ENCODE measurements around the gene TRIM15. TPM values are rescaled to one million over a fixed set of nuclear protein-coding genes. Genes with fewer than 3 reads are reported as not detected.

The TRIM15 gene
- total RNA-seq, 1 experiment from 2014 or later = 0.20 TPM

GRCh38 chr6:30185846-30186484 is 22.6 kb downstream of the TRIM15 start:
- peaks cover 3% of the 10 kb centered on the region for H4K20me1 ChIP-seq (ENCODE audit: control insufficient read depth, insufficient read depth, insufficient read length)
- H3K4ac ChIP-seq (ENCODE audit: low read depth, low read length) = no peak overlapping the region
- H3K18ac ChIP-seq (ENCODE audit: insufficient read length, low read depth, low read length) = no peak overlapping the region
- H3K79me1 ChIP-seq (ENCODE audit: insufficient read depth, low read depth, low read length, poor library complexity, severe bottlenecking) = no peaks in the 10 kb centered on the region
- no peak overlapping the region for H4K91ac ChIP-seq (ENCODE audit: insufficient read length, low read depth, low read length)
- no peak for TF ChIP-seq CTCF (conservative IDR thresholded peaks at IDR 0.05)
- no peak overlapping the region for H2AK5ac ChIP-seq (ENCODE audit: insufficient read length, low read length)
- no peak overlapping the region for H3K56ac ChIP-seq (ENCODE audit: insufficient read length, low read depth, low read length)
- Mint-ChIP-seq H3K4me1 (no peaks in the 10 kb centered on the region), H3K9me3 (peaks cover 0 to 1% of the 10 kb centered on the region in 2 experiments; a peak in 2 of 5 replicates), H3K4me3 (no peak overlapping the region), H3K27ac (no peak overlapping the region), H3K36me3 (ENCODE audit: insufficient read depth in 1 of 3, low read depth in 3 of 3) (peaks cover 32 to 59% (median 58%) of the 10 kb centered on the region in 3 experiments), H3K27me3 (ENCODE audit: low read depth) (peaks cover 6% of the 10 kb centered on the region)
- no peak overlapping the region for H3K23ac ChIP-seq (ENCODE audit: insufficient read length, low read depth, low read length)
- no peak overlapping the region for H2BK120ac ChIP-seq (ENCODE audit: low read depth, low read length, poor library complexity, severe bottlenecking)
- no peak overlapping the region for H3K27ac ChIP-seq (ENCODE audit: insufficient read length, low read depth, low read length)
- no peak overlapping the region for H2BK15ac ChIP-seq (ENCODE audit: low read depth, low read length)
- no peak overlapping the region for H2BK20ac ChIP-seq (ENCODE audit: low read depth, low read length, poor library complexity, severe bottlenecking)
- no peak overlapping the region for H3K9ac ChIP-seq (ENCODE audit: extremely low read depth, insufficient read length, low read length)
- H3K14ac ChIP-seq (ENCODE audit: insufficient read depth, low read length) = no peak overlapping the region
- H3K23me2 ChIP-seq (ENCODE audit: insufficient read length, low read depth, low read length, poor library complexity, severe bottlenecking) = no peaks in the 10 kb centered on the region
- no peaks in the 10 kb centered on the region for H3K27me3 ChIP-seq (ENCODE audit: insufficient read depth, low read length)
- H2BK5ac ChIP-seq (ENCODE audit: insufficient read length, low read length) = no peak overlapping the region
- H3K9me3 ChIP-seq (ENCODE audit: control insufficient read depth, low read depth, low read length) = no peaks in the 10 kb centered on the region
- H4K5ac ChIP-seq (ENCODE audit: insufficient read length, low read depth, low read length) = no peak overlapping the region
- 100% methylated on average over 6 of the region's 20 CpGs for WGBS (ENCODE audit: extremely low coverage, insufficient read length, low lambda C conversion rate)
- no peaks in the 10 kb centered on the region for H3K79me2 ChIP-seq (ENCODE audit: insufficient read depth, low read length)
- no peak overlapping the region for H2AFZ ChIP-seq (ENCODE audit: low read length)
- H4K8ac ChIP-seq (replicated peaks; ENCODE audit: insufficient read length, low read depth, low read length) = no peak overlapping the region
- no peak overlapping the region for H2BK12ac ChIP-seq (ENCODE audit: insufficient read length, low read depth, low read length)
- H3K4me1 ChIP-seq (ENCODE audit: insufficient read depth, low read length) = no peaks in the 10 kb centered on the region
- DNase-seq = no peak
- no peak overlapping the region for H3T11ph ChIP-seq (ENCODE audit: low read length)
- H3K4me2 ChIP-seq (ENCODE audit: insufficient read depth, insufficient read length, low read length) = no peak overlapping the region

All from H9 (cell line).